PC-3 (cell line): Measurements from ENCODE around the gene TMEM171.

Experiments
- EZH2 ChIP-seq: fragments of 300-600 bp; sonication (generic); IDR thresholded peaks from one replicate; pipeline ENCODE4 v1.6.1; 2017; ENCODE audit warnings: antibody characterized with exemption, mild to moderate bottlenecking, low read length; ENCODE audit not compliant: unreplicated experiment
- EZH2phosphoT487 ChIP-seq: fragments of 300-600 bp; sonication (generic); IDR thresholded peaks from 2 replicates; pipeline ENCODE4 v1.6.1; 2018; ENCODE audit warnings: mild to moderate bottlenecking, antibody characterized with exemption, low read length, borderline replicate concordance
- TF ChIP-seq, protein P1 (sequence below): fragments of 300-600 bp; sonication (generic); conservative IDR thresholded peaks from 2 replicates; pipeline ENCODE4 v1.5.1; 2017; ENCODE audit warnings: antibody characterized with exemption, low read depth, mild to moderate bottlenecking, low read length

DNA sequence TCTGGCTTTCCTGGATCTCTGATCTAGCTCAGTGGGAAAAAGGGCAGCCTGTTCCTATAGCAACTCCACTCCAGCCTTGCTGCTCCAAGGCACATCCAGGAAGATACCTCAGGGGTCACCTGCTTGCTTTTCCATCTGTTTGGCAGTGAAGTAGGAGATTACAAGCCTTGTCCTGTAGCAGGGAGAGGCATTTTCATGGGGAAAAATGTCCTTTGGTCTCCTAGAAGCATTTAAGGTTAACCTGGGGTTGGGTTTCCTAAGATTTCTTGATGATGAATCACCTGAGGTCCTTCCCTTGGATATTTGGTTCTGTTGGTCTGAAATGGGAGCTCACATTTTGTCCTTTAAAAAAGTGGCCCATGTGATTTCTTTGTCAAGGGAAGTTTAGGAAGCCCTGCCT is 51.1 kb downstream of the TMEM171 start:
- TF ChIP-seq, protein P1, sequence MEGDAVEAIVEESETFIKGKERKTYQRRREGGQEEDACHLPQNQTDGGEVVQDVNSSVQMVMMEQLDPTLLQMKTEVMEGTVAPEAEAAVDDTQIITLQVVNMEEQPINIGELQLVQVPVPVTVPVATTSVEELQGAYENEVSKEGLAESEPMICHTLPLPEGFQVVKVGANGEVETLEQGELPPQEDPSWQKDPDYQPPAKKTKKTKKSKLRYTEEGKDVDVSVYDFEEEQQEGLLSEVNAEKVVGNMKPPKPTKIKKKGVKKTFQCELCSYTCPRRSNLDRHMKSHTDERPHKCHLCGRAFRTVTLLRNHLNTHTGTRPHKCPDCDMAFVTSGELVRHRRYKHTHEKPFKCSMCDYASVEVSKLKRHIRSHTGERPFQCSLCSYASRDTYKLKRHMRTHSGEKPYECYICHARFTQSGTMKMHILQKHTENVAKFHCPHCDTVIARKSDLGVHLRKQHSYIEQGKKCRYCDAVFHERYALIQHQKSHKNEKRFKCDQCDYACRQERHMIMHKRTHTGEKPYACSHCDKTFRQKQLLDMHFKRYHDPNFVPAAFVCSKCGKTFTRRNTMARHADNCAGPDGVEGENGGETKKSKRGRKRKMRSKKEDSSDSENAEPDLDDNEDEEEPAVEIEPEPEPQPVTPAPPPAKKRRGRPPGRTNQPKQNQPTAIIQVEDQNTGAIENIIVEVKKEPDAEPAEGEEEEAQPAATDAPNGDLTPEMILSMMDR, result no peak
- TF ChIP-seq EZH2 (no peak), EZH2phosphoT487 (no peak)
